HK-2 (cell line): ENCODE results near the gene ACSF2.
A peak's percentile ranks its signal among the peaks of the same experiment; 100 is the strongest.
"Not testable (repeated sequence)": the region's sequence is repeated elsewhere in the genome, so short reads cannot be mapped to it uniquely, and the experiment has no call there.

Source experiments
- DNase-seq: peaks from one replicate; pipeline ENCODE4 v3.0.0-alpha.2; 2018; ENCODE audit not compliant: unreplicated experiment

Gene ACSF2

GRCh38 chr17:50412188-50412732 lies 13.8 kb upstream of the ACSF2 start:
- no peak for DNase-seq

- DNase-seq: no peak
Observed at GRCh38 chr17:50414808-50415207, 11.2 kb upstream of the ACSF2 start.

- not testable (repeated sequence) for DNase-seq
Observed at GRCh38 chr17:50419577-50419976, 6.4 kb upstream of the ACSF2 start.

- no peak for DNase-seq
Observed at GRCh38 chr17:50420419-50421112, 5.5 kb upstream of the ACSF2 start.

- no peak for DNase-seq
Observed at GRCh38 chr17:50421308-50422051, 4.5 kb upstream of the ACSF2 start.

GRCh38 chr17:50422738-50423137 lies 3.3 kb upstream of the ACSF2 start:
- no peak for DNase-seq

GRCh38 chr17:50423553-50424159 lies 2.4 kb upstream of the ACSF2 start:
- DNase-seq: peak; percentile 79

GRCh38 chr17:50424246-50424995 lies 1.6 kb upstream of the ACSF2 start:
- DNase-seq: peak; percentile 4

- peak; percentile 4 for DNase-seq
Observed at GRCh38 chr17:50424996-50425681, 879 bp upstream of the ACSF2 start.

GRCh38 chr17:50426472-50426782 lies 409 bp downstream of the ACSF2 start:
- DNase-seq: no peak

- peak; percentile 46 for DNase-seq
Observed at GRCh38 chr17:50426814-50427787, 1.1 kb downstream of the ACSF2 start.

GRCh38 chr17:50428126-50428525 lies 2.1 kb downstream of the ACSF2 start:
- not testable (repeated sequence) for DNase-seq

GRCh38 chr17:50428831-50429424 lies 2.9 kb downstream of the ACSF2 start:
- no peak for DNase-seq

- DNase-seq: no peak
Observed at GRCh38 chr17:50429793-50430192, 3.8 kb downstream of the ACSF2 start.

GRCh38 chr17:50430821-50431618 lies 5.0 kb downstream of the ACSF2 start:
- DNase-seq: no peak

GRCh38 chr17:50432125-50432762 lies 6.2 kb downstream of the ACSF2 start:
- no peak for DNase-seq

- DNase-seq: no peak
Observed at GRCh38 chr17:50437409-50437808, 11.4 kb downstream of the ACSF2 start.

GRCh38 chr17:50439008-50439407 lies 13.0 kb downstream of the ACSF2 start:
- DNase-seq: no peak
